CD1c-positive myeloid dendritic cell (primary cell): ENCODE measurements around the gene PPARG.

Experiments
- DNase-seq: peaks from one replicate; pipeline ENCODE4 v3.0.0-alpha.2; 2016; ENCODE audit errors: extremely low spot score

PPARG gene

GRCh38 chr3:12343047-12343501 lies 54.2 kb downstream of the PPARG start:
- DNase-seq = no peak

GRCh38 chr3:12345141-12345561 lies 56.3 kb downstream of the PPARG start:
- no peak for DNase-seq

GRCh38 chr3:12345584-12346494 lies 57.0 kb downstream of the PPARG start:
- no peak for DNase-seq

- DNase-seq = no peak
These were observed 58.4 kb downstream of the PPARG start for GRCh38 chr3:12347301-12347700.

GRCh38 chr3:12349895-12350811 lies 61.3 kb downstream of the PPARG start:
- DNase-seq = peak; percentile 86

- peak; percentile 80 for DNase-seq
These were observed 62.3 kb downstream of the PPARG start for GRCh38 chr3:12351145-12351544.

GRCh38 chr3:12352253-12352652 lies 63.4 kb downstream of the PPARG start:
- DNase-seq = peak; percentile 53

GRCh38 chr3:12352755-12353154 lies 63.9 kb downstream of the PPARG start:
- DNase-seq = no peak

GRCh38 chr3:12353796-12354525 lies 65.1 kb downstream of the PPARG start:
- DNase-seq = peak; percentile 82

GRCh38 chr3:12356175-12356574 lies 67.3 kb downstream of the PPARG start:
- DNase-seq = no peak

- peak; percentile 84 for DNase-seq
These were observed 68.1 kb downstream of the PPARG start for GRCh38 chr3:12356996-12357395.

GRCh38 chr3:12357456-12357855 lies 68.6 kb downstream of the PPARG start:
- no peak for DNase-seq

- no peak for DNase-seq
These were observed 74.7 kb downstream of the PPARG start for GRCh38 chr3:12363397-12364195.

GRCh38 chr3:12367346-12367745 lies 78.5 kb downstream of the PPARG start:
- no peak for DNase-seq

GRCh38 chr3:12369029-12369428 lies 80.2 kb downstream of the PPARG start:
- DNase-seq = no peak

- DNase-seq = no peak
These were observed 80.7 kb downstream of the PPARG start for GRCh38 chr3:12369598-12369997.

GRCh38 chr3:12370758-12371157 lies 81.9 kb downstream of the PPARG start:
- DNase-seq = no peak

GRCh38 chr3:12371525-12372140 lies 82.8 kb downstream of the PPARG start:
- no peak for DNase-seq

- no peak for DNase-seq
These were observed 83.9 kb downstream of the PPARG start for GRCh38 chr3:12372741-12373280.

GRCh38 chr3:12375572-12375971 lies 86.7 kb downstream of the PPARG start:
- no peak for DNase-seq
